Gastrocnemius medialis (tissue), 4 donors: ENCODE data around the gene ACOD1. TPM values are rescaled to one million over a fixed set of nuclear protein-coding genes. Genes with fewer than 3 reads are reported as not detected.
A peak's percentile ranks its signal among the peaks of the same experiment; 100 is the strongest.

Experiments
- ATAC-seq, 2 donors: fragments of 150-250 bp; one replicate each; pipeline ENCODE4 v1.9.1; 2016
- DNase-seq, 2 donors: peaks; one replicate each; pipeline ENCODE4 v3.0.0-alpha.2; 2019
- H3K27ac ChIP-seq, 4 donors: fragments of 200-600 bp; sonication (generic); 1 replicate in 1 of 4; 2 replicates in 3 of 4; pipeline ENCODE4 v1.5.1; 2016 to 2018; ENCODE audit warnings: mild to moderate bottlenecking in 2 of 4, moderate library complexity in 1 of 4
- H3K27me3 ChIP-seq, 3 donors: fragments of 200-600 bp; sonication (generic) in 2 of 3; 1 replicate in 1 of 3; 2 replicates in 2 of 3; pipeline versions ENCODE4 v1.5.1 to v1.6.0; 2016 to 2019; ENCODE audit warnings: mild to moderate bottlenecking in 1 of 3, moderate library complexity in 1 of 3
- H3K36me3 ChIP-seq, 2 donors: fragments of 200-600 bp; sonication (generic) in 1 of 2; one replicate each; pipeline ENCODE4 v1.5.1; 2017 to 2018
- H3K4me1 ChIP-seq, 2 donors: fragments of 200-600 bp; sonication (generic) in 1 of 2; one replicate each; pipeline ENCODE4 v1.5.1; 2016 to 2017; ENCODE audit warnings: mild to moderate bottlenecking in 2 of 2
- H3K4me3 ChIP-seq, 4 donors: fragments of 200-600 bp; sonication (generic) in 3 of 4; 1 replicate in 1 of 4; 2 replicates in 3 of 4; pipeline ENCODE4 v1.5.1; 2016 to 2019; ENCODE audit warnings: mild to moderate bottlenecking in 2 of 4
- H3K9me3 ChIP-seq, 3 donors: fragments of 200-600 bp; sonication (generic) in 2 of 3; 1 replicate in 1 of 3; 2 replicates in 2 of 3; pipeline ENCODE4 v1.5.1; 2016 to 2019
- POLR2A ChIP-seq, 2 donors: fragments of 450-650 bp; IDR thresholded peaks; one replicate each; pipeline ENCODE4 v1.6.1; 2017; ENCODE audit warnings: antibody characterized with exemption in 2 of 2, mild to moderate bottlenecking in 2 of 2, moderate library complexity in 2 of 2
- in situ Hi-C, 4 donors: fragments of 200-750 bp; cut with MboI; loops; one replicate each; pipeline versions ENCODE4 v1.15.0 to v1.8.0; 2017; ENCODE audit warnings: low sequenced_read_pairs in 4 of 4
- intact Hi-C: fragments of 100-400 bp; cut with DNase I; formaldehyde crosslinking; loops from one replicate; pipeline ENCODE4 v1.15.1; 2023; ENCODE audit warnings: low total_unique reads
- total RNA-seq, 4 donors: library from RNA; depleted of rRNA; stranded (reverse); fragments of >200 nt; gene quantifications; one replicate each; pipeline versions ENCODE4 v1.1.0 to v1.2.3, GENCODE V29; 2016
- TF ChIP-seq, protein P1 (sequence below), 5 experiments: fragments of 450-650 bp in 3 of 5; fragments of 200-600 bp in 2 of 5; sonication (generic) in 2 of 5; IDR thresholded peaks in 4 of 5; conservative IDR thresholded peaks in 1 of 5; 1 replicate in 4 of 5; 2 replicates in 1 of 5; pipeline ENCODE4 v1.5.1; 2016 to 2019; ENCODE audit warnings: antibody characterized with exemption in 5 of 5, mild to moderate bottlenecking in 3 of 5, moderate library complexity in 3 of 5

ACOD1 gene
- total RNA-seq, 4 donors from 2014 or later, result not detected

DNA sequence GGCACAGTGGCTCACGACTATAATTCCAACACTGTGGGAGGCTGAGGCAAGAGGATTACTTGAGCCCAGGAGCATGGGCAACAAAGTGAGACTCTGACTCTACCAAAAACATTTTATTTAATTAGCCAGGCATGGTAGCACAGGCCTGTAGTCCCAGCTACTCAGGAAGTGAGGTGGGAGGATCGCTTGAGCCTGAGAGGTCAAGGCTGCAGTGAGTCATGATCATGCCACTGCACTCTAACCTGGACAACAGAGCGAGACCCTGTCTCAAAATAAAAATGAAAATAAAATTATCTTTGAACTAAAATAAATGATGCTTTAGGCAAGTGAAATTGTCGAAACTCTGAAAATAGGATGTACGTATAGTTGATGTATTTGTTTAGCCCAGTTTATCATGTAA, 35.4 kb downstream of the ACOD1 start:
- intact Hi-C loops (no loop called here), in situ Hi-C loops (no loop called here)
- H3K27me3 ChIP-seq, result no peaks in the 10 kb centered on the region
- no peak for ATAC-seq
- DNase-seq, result no peak
- H3K27ac ChIP-seq, result no peak overlapping the region
- H3K4me1 ChIP-seq, result peaks cover 4 to 8% of the 10 kb centered on the region in 2 donors
- H3K36me3 ChIP-seq, result no peaks in the 10 kb centered on the region
- no peaks in the 10 kb centered on the region for H3K9me3 ChIP-seq
- no peak for TF ChIP-seq POLR2A (IDR thresholded peaks at IDR 0.05)
- TF ChIP-seq, protein P1, sequence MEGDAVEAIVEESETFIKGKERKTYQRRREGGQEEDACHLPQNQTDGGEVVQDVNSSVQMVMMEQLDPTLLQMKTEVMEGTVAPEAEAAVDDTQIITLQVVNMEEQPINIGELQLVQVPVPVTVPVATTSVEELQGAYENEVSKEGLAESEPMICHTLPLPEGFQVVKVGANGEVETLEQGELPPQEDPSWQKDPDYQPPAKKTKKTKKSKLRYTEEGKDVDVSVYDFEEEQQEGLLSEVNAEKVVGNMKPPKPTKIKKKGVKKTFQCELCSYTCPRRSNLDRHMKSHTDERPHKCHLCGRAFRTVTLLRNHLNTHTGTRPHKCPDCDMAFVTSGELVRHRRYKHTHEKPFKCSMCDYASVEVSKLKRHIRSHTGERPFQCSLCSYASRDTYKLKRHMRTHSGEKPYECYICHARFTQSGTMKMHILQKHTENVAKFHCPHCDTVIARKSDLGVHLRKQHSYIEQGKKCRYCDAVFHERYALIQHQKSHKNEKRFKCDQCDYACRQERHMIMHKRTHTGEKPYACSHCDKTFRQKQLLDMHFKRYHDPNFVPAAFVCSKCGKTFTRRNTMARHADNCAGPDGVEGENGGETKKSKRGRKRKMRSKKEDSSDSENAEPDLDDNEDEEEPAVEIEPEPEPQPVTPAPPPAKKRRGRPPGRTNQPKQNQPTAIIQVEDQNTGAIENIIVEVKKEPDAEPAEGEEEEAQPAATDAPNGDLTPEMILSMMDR (IDR thresholded peaks at IDR 0.05 in 4 of 5, conservative IDR thresholded peaks at IDR 0.05 in 1 of 5), result no peak
- no peak overlapping the region for H3K4me3 ChIP-seq

DNA sequence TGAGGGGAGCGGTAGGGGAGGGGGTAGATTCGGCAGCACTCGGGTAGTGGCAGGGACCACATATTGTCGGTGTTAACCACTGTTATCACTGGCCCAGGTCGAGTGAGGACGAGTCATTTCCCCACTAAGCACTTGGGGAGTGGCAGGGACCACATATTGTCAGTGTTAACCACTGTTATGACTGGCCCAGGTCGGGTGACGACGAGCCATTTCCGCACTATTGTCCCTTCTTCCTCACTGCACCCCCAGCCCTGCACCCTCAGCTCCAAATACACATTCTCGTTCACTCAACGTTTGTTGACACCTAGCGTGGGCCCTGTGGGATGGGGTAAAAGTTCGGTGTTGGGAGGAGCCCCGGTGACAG, 43.1 kb downstream of the ACOD1 start:
- in situ Hi-C loops, result no loop called here
- Histone ChIP-seq H3K9me3 (no peaks in the 10 kb centered on the region), H3K4me1 (peaks cover 14 to 15% of the 10 kb centered on the region in 2 donors), H3K27ac (peak overlapping the region; percentile 89 to 95 (median 92)), H3K27me3 (no peaks in the 10 kb centered on the region), H3K4me3 (peak overlapping the region; percentile 72 to 92 (median 86)), H3K36me3 (peaks cover 0 to 2% of the 10 kb centered on the region in 2 donors)
- intact Hi-C loops, result loop anchor here (5.0 kb wide), 1 partner anchor 336 kb away; the partner anchor contains the start of gene MYCBP2
- ATAC-seq, result peak; percentile 4 to 22
- DNase-seq, result peak in 1 of 2 donors; percentile 40
- TF ChIP-seq, protein P1 (IDR thresholded peaks at IDR 0.05 in 4 of 5, conservative IDR thresholded peaks at IDR 0.05 in 1 of 5), result no peak
- TF ChIP-seq POLR2A (IDR thresholded peaks at IDR 0.05), result no peak

DNA sequence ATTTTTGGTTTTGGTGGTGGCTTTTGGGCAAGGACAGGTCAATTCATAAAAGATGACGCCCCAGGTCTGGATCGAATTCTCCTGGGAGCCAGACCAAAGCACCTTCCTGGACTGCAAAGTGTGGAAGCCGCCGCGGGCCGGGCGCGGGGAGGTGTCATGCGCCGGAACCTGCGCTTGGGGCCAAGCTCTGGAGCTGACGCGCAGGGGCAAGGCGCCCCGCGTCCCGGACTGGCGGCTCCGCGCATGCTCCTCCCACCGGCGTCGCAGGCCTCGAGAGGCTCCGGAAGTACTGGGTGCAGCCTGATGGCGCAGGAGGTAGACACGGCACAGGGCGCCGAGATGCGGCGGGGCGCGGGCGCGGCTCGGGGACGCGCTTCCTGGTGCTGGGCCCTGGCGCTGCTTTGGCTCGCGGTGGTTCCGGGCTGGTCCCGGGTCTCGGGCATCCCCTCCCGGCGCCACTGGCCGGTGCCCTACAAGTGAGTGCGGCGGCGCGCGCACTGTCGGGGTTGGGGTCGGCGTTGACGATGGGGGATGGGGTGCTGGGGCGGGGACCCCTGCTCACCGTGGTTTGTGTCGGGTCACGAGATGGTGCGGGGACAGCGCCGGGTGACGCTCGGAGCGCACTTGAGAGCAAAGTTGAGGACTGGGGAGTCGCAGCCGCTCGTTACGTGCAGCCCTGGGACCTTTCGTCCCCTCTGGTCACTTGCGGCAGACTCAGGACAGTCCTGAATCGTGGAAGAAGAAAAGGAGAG, 43.7 kb downstream of the ACOD1 start, which contains the start of gene CLN5:
CLN5 (plus strand) TSS at position 286 of the 752 bp plus-strand sequence; CDS start at position 304, 18 bp downstream.
- peak; percentile 92 to 95 for DNase-seq
- peak; percentile 90 to 92 for ATAC-seq

DNA sequence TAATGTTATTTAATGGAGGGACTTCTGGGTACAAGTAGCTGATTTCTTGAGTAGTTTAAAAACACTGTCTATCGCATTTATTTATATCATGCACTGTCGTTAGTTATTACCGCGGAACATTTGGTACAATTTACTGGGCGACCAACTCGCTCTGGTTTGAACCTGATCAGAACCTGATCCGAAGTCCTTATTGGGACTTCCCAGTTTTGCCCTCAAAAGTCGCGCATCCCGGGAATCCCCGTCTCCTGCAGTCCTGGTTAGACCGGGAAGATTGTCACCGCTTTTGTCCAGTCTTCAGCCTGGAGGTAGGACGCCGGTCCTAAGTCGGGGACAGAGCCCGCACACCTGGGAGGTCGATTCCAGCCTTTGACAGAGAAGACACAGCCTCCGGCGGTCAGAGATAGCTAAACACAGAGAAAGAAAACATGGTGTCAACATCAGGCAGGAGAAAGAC, 44.3 kb downstream of the ACOD1 start:
- ATAC-seq (peak; percentile 28 to 31), DNase-seq (peak in 1 of 2 donors; percentile 25)
- peaks cover 14 to 15% of the 10 kb centered on the region in 2 donors for H3K4me1 ChIP-seq
- peak overlapping the region; percentile 89 to 95 (median 92) for H3K27ac ChIP-seq
- in situ Hi-C loops (no loop called here), intact Hi-C loops (loop anchor here (1.0 to 5.0 kb wide), 2 partner anchors 35 to 335 kb away; partner anchors contain the start of genes FBXL3 and MYCBP2)
- no peaks in the 10 kb centered on the region for H3K9me3 ChIP-seq
- H3K4me3 ChIP-seq, result peak overlapping the region; percentile 72 to 92 (median 86)
- TF ChIP-seq, protein P1 (IDR thresholded peaks at IDR 0.05 in 4 of 5, conservative IDR thresholded peaks at IDR 0.05 in 1 of 5), result no peak
- TF ChIP-seq POLR2A (IDR thresholded peaks at IDR 0.05), result no peak
- peaks cover 0 to 6% of the 10 kb centered on the region in 2 donors for H3K36me3 ChIP-seq
- no peaks in the 10 kb centered on the region for H3K27me3 ChIP-seq

More for the DNA sequence above, 43.7 kb downstream of the ACOD1 start, which contains the start of gene CLN5:
- H3K27me3 ChIP-seq, result no peaks in the 10 kb centered on the region
- peaks cover 14 to 15% of the 10 kb centered on the region in 2 donors for H3K4me1 ChIP-seq
- peak within 1 kb of the TSS; percentile 72 to 92 (median 86) for H3K4me3 ChIP-seq
- in situ Hi-C loops, result no loop called here
- TF ChIP-seq, protein P1 (IDR thresholded peaks at IDR 0.05 in 4 of 5, conservative IDR thresholded peaks at IDR 0.05 in 1 of 5), result peak in 2 of 5 experiments; percentile 11 to 23
- TF ChIP-seq POLR2A (IDR thresholded peaks at IDR 0.05), result peak; percentile 89
- peaks cover 0 to 6% of the 10 kb centered on the region in 2 donors for H3K36me3 ChIP-seq
- intact Hi-C loops, result loop anchor here (1.0 to 5.0 kb wide), 2 partner anchors 35 to 335 kb away; partner anchors contain the start of genes FBXL3 and MYCBP2
- H3K27ac ChIP-seq, result peak within 1 kb of the TSS; percentile 89 to 95 (median 92)
- H3K9me3 ChIP-seq, result no peaks in the 10 kb centered on the region
